Activated CD8-positive, alpha-beta T cell treated with anti-CD3 and anti-CD28 coated beads, Interleukin-2, amount 10 ng/mL, durations not matched to agents 7 days and 5 days (primary cell): Measurements from ENCODE around the gene VTA1. TPM values are rescaled to one million over a fixed set of nuclear protein-coding genes. Genes with fewer than 3 reads are reported as not detected.

Experiments used
- total RNA-seq, 2 experiments: library from RNA; stranded (reverse); gene quantifications; one replicate each; pipeline ENCODE4 v1.2.3, GENCODE V29; 2021

Gene VTA1
- total RNA-seq, 2 experiments from 2014 or later: 47.2 to 51.2 TPM

Other genes with a start within 250 kb of the VTA1 start
- not detected for gene GJE1, start 14.3 kb upstream of the VTA1 start, total RNA-seq
- not detected for gene NMBR, start 141 bp upstream of the VTA1 start, total RNA-seq
- 1 to 10 TPM; 1.6 TPM for gene ADGRG6, start 154.7 kb downstream of the VTA1 start, total RNA-seq